Measurements from ENCODE around the gene CTDP1.

The CTDP1 gene

DNA sequence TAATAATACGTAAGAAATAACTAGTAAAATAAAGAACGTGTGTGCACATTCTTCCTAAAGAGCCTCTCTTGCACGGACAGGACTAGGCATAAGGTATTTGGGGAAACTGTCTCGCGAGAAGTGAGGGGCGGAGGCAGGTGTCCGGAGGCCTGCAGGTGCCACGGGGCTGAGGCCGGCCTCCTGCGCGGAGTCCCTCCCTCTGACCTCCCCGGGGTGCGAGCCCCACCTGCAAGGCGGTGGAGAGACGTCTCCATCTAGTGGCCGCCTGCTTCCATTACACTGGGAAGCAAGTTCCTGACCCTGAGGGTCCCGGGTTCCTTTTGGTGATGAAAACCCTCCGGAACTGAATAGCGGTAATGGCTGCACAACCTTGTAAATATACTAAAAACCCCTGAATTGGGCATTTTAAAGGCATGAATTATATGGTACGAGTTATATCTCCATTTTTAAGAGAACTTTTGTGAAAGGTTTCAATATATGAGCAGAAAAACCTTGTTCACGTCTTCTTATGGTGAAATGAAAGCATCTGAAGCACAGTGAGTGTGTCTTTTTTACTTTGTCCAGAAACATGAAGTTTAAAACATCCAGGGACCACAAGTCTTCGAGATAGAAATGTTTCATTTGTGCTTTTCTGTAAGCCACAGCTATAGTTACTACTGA lies 35.5 kb upstream of the CTDP1 start:
- Histone ChIP-seq H3K4me3 (ENCODE audit: low read depth in 1 of 5, low read length in 5 of 5) (no peak overlapping the region), H3K9me3 (ENCODE audit: control insufficient read depth in 5 of 5, low read length in 5 of 5) (no peaks in the 10 kb centered on the region), H3K36me3 (ENCODE audit: control insufficient read depth in 5 of 5, insufficient read depth in 5 of 5, low read length in 5 of 5) (no peaks in the 10 kb centered on the region), H3K4me1 (ENCODE audit: control insufficient read depth in 5 of 5, insufficient read depth in 5 of 5, low read length in 5 of 5) (peaks cover 0 to 24% (median 13%) of the 10 kb centered on the region in 5 donors), H3K27ac (ENCODE audit: low read depth, low read length) (no peak overlapping the region), H3K9ac (ENCODE audit: low read length in 5 of 5) (no peak overlapping the region), H3K27me3 (ENCODE audit: control insufficient read depth in 5 of 5, insufficient read depth in 4 of 5, low read length in 5 of 5) (peaks cover 0 to 13% (median 3%) of the 10 kb centered on the region in 5 donors)

DNA sequence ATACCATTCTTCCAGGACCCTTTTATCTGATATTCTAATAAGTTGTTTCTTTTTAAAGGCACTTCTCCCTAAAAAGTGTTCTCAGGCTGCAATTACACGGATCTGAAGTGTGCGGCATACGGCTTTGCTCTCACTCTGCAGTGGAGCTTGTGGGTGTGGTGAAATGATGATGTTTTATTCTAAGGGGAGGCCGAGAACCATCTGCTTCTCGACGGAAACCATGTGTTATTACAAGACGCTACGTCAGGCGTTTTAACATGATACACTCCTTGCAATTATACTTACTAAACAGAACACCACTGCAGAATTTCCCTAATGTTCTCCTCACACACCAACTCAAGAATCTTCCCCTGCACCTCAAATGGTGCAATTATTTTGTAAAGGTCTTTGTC lies 34.9 kb upstream of the CTDP1 start:
- H3K9ac ChIP-seq (ENCODE audit: low read length in 5 of 5) = no peak overlapping the region
- peaks cover 0 to 13% (median 3%) of the 10 kb centered on the region in 5 donors for H3K27me3 ChIP-seq (ENCODE audit: control insufficient read depth in 5 of 5, insufficient read depth in 4 of 5, low read length in 5 of 5)
- H3K27ac ChIP-seq (ENCODE audit: low read depth, low read length) = no peak overlapping the region
- no peaks in the 10 kb centered on the region for H3K36me3 ChIP-seq (ENCODE audit: control insufficient read depth in 5 of 5, insufficient read depth in 5 of 5, low read length in 5 of 5)
- H3K9me3 ChIP-seq (ENCODE audit: control insufficient read depth in 5 of 5, low read length in 5 of 5) = no peaks in the 10 kb centered on the region
- H3K4me3 ChIP-seq (ENCODE audit: low read depth in 1 of 5, low read length in 5 of 5) = no peak overlapping the region
- H3K4me1 ChIP-seq (ENCODE audit: control insufficient read depth in 5 of 5, insufficient read depth in 5 of 5, low read length in 5 of 5) = peaks cover 0 to 18% (median 8%) of the 10 kb centered on the region in 5 donors

DNA sequence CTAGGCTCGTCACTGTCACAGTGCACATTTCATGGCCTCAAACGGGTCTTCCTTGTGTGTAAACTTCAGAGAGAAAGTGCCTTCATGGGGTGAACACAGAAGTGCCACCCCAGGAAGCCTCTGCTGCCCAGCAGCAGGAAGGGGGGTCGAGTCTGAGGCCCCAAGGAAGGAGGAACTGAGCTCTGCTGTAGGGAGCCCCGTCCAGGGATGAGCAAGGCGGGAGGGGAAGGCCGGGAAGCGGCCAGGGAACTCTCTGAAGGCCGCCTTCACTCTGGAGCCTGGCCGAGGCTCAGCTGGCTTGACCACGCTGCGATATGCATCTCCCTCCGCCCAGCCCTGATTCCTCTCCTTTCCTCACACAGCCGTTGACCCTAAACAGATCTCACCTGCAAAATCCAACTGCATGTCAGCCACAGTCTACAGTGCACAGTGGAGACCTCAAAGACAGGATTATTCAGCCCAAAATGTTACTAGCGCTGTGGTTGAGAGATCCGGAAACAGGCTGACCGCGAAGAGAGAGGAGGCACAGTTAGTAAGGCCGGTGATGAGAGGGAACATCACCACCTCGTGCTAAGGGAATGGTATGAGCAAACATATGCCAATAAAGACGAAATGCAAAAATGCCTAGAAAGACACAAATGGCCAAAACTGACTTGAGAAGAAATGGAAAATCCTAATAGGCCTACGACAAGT lies 34.2 kb upstream of the CTDP1 start:
- Histone ChIP-seq H3K36me3 (ENCODE audit: control insufficient read depth in 5 of 5, insufficient read depth in 5 of 5, low read length in 5 of 5) (no peaks in the 10 kb centered on the region), H3K27ac (ENCODE audit: low read depth, low read length) (no peak overlapping the region), H3K27me3 (ENCODE audit: control insufficient read depth in 5 of 5, insufficient read depth in 4 of 5, low read length in 5 of 5) (peaks cover 0 to 13% (median 4%) of the 10 kb centered on the region in 5 donors), H3K9me3 (ENCODE audit: control insufficient read depth in 5 of 5, low read length in 5 of 5) (no peaks in the 10 kb centered on the region), H3K4me3 (ENCODE audit: low read depth in 1 of 5, low read length in 5 of 5) (no peak overlapping the region), H3K4me1 (ENCODE audit: control insufficient read depth in 5 of 5, insufficient read depth in 5 of 5, low read length in 5 of 5) (peaks cover 0 to 17% (median 6%) of the 10 kb centered on the region in 5 donors), H3K9ac (ENCODE audit: low read length in 5 of 5) (no peak overlapping the region)

DNA sequence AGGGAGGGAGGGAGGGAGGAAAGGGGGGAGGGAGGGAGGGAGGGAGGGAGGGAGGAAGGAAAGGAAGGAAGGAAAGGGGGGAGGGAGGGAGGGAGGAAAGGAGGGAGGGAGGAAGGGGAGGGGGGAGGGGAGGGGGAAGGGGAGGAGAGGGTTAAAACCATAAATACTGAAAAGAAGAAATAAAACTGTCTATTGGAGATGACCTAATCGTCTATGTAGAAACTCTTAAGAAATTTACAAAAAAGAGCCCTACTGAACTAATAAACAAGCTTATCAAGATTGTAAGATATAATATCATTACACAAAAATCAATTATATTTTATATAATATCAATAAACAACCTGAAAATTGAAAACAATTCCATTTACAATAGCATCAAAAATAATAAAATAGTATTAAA lies 32.3 kb upstream of the CTDP1 start:
- no peak overlapping the region for H3K4me3 ChIP-seq (ENCODE audit: low read depth in 1 of 5, low read length in 5 of 5)
- H3K4me1 ChIP-seq (ENCODE audit: control insufficient read depth in 5 of 5, insufficient read depth in 5 of 5, low read length in 5 of 5) = peaks cover 0 to 17% (median 6%) of the 10 kb centered on the region in 5 donors
- no peak overlapping the region for H3K9ac ChIP-seq (ENCODE audit: low read length in 5 of 5)
- peaks cover 0 to 13% (median 4%) of the 10 kb centered on the region in 5 donors for H3K27me3 ChIP-seq (ENCODE audit: control insufficient read depth in 5 of 5, insufficient read depth in 4 of 5, low read length in 5 of 5)
- H3K36me3 ChIP-seq (ENCODE audit: control insufficient read depth in 5 of 5, insufficient read depth in 5 of 5, low read length in 5 of 5) = no peaks in the 10 kb centered on the region
- no peaks in the 10 kb centered on the region for H3K9me3 ChIP-seq (ENCODE audit: control insufficient read depth in 5 of 5, low read length in 5 of 5)
- H3K27ac ChIP-seq (ENCODE audit: low read depth, low read length) = no peak overlapping the region

DNA sequence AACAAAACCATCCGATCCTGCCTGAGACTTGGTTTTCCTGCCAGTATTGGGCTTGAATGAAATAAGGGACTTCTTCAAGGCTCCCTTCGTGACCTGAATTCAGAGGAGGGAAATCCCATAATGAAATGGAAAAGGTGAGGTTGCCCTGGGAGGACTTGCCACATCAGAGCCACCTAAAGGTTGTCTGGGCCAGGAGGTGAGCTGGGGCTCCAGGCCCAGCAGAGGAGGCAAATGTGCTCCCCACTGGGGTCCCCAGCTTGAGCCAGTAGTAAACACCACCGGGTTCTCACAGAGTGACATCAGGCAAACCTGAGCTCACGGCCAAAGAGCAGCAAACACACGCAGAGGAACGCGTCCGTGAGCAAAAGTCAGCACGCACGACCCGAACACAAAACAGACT lies 28.6 kb upstream of the CTDP1 start:
- Histone ChIP-seq H3K27ac (ENCODE audit: low read depth, low read length) (no peak overlapping the region), H3K9ac (ENCODE audit: low read length in 5 of 5) (no peak overlapping the region), H3K4me3 (ENCODE audit: low read depth in 1 of 5, low read length in 5 of 5) (no peak overlapping the region), H3K4me1 (ENCODE audit: control insufficient read depth in 5 of 5, insufficient read depth in 5 of 5, low read length in 5 of 5) (no peaks in the 10 kb centered on the region), H3K36me3 (ENCODE audit: control insufficient read depth in 5 of 5, insufficient read depth in 5 of 5, low read length in 5 of 5) (no peaks in the 10 kb centered on the region), H3K27me3 (ENCODE audit: control insufficient read depth in 5 of 5, insufficient read depth in 4 of 5, low read length in 5 of 5) (peaks cover 0 to 8% (median 0%) of the 10 kb centered on the region in 5 donors), H3K9me3 (ENCODE audit: control insufficient read depth in 5 of 5, low read length in 5 of 5) (peaks cover 0 to 4% (median 3%) of the 10 kb centered on the region in 5 donors)

DNA sequence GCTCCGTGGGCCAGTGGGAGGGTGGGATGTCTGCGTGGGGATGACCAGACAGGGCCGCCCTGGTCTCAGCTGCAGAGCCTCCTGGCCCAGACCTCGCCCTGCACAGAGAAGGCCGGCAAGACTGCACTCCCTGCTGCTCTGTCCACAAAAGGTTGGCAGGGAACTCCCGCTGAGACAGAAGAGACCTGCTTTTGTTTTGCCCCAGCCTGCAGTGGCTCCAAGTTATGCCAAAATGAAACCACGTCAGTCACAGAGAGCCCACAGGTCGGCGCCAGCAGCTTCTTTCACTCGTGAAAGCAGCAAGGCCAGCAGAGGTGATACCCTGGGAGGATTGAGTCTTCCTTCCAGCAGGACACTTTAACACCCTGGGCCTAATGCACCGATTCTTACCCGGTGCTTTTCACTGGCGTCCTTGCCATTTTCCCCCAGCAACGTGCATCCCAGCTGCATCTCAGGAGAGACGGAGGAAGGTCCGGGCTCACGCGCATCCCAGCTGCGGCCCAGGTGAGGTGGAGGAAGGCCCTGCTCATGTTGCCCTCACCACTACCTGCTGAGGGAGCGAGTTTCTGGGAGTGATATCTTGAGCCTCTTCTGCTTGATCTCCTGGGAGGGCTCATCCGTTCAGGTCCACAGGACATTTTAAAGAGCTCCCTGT lies 22.1 kb upstream of the CTDP1 start:
- H3K4me3 ChIP-seq (ENCODE audit: low read depth in 1 of 5, low read length in 5 of 5) = no peak overlapping the region
- peaks cover 0 to 6% (median 0%) of the 10 kb centered on the region in 5 donors for H3K27me3 ChIP-seq (ENCODE audit: control insufficient read depth in 5 of 5, insufficient read depth in 4 of 5, low read length in 5 of 5)
- no peak overlapping the region for H3K27ac ChIP-seq (ENCODE audit: low read depth, low read length)
- no peaks in the 10 kb centered on the region for H3K4me1 ChIP-seq (ENCODE audit: control insufficient read depth in 5 of 5, insufficient read depth in 5 of 5, low read length in 5 of 5)
- H3K9me3 ChIP-seq (ENCODE audit: control insufficient read depth in 5 of 5, low read length in 5 of 5) = peaks cover 0 to 8% (median 4%) of the 10 kb centered on the region in 5 donors
- H3K9ac ChIP-seq (ENCODE audit: low read length in 5 of 5) = no peak overlapping the region
- no peaks in the 10 kb centered on the region for H3K36me3 ChIP-seq (ENCODE audit: control insufficient read depth in 5 of 5, insufficient read depth in 5 of 5, low read length in 5 of 5)

DNA sequence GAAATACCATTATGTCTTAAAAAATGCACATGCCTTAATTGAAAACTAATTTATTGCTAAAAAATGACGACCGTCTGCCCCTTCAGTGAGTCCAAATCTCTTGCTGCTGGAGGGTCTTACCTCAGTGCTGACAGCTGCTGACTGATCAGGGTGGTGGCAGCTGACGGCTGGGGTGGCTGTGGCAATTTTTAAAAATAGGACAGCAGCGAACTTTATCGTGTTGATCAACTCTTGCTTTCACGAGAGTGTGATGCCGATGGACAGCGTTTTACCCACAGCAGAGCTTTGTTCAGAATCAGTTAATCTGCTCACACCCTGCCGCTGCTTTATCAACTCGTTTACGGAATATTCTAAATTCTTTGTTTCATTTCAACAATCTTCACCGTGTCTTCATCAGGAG lies 21.2 kb upstream of the CTDP1 start:
- Histone ChIP-seq H3K27ac (ENCODE audit: low read depth, low read length) (no peak overlapping the region), H3K4me1 (ENCODE audit: control insufficient read depth in 5 of 5, insufficient read depth in 5 of 5, low read length in 5 of 5) (no peaks in the 10 kb centered on the region)

DNA sequence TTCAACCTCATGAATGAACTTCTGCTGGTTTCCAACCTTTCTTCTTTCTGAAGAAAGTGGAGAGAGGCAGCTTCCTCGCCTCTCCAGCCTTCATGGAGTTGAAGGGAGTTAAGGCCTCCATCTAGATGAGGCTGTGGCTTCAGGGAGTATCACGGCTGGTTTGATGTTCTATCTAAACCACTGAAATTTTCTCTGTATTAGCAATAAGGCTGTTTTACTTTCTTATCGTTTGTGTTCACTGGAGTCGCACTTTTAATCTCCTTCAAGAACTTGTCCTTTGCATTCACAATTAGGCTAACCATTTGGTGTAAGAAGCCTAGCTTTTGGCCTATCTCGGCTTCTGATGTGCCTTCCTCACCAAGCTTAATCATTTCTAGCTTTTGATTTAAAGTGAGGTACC lies 19.9 kb upstream of the CTDP1 start:
- H3K27ac ChIP-seq (ENCODE audit: low read depth, low read length) = no peak overlapping the region
- no peak overlapping the region for H3K9ac ChIP-seq (ENCODE audit: low read length in 5 of 5)
- peaks cover 0 to 6% (median 0%) of the 10 kb centered on the region in 5 donors for H3K27me3 ChIP-seq (ENCODE audit: control insufficient read depth in 5 of 5, insufficient read depth in 4 of 5, low read length in 5 of 5)
- no peak overlapping the region for H3K4me3 ChIP-seq (ENCODE audit: low read depth in 1 of 5, low read length in 5 of 5)
- no peaks in the 10 kb centered on the region for H3K36me3 ChIP-seq (ENCODE audit: control insufficient read depth in 5 of 5, insufficient read depth in 5 of 5, low read length in 5 of 5)
- no peaks in the 10 kb centered on the region for H3K4me1 ChIP-seq (ENCODE audit: control insufficient read depth in 5 of 5, insufficient read depth in 5 of 5, low read length in 5 of 5)
- peaks cover 0 to 8% (median 4%) of the 10 kb centered on the region in 5 donors for H3K9me3 ChIP-seq (ENCODE audit: control insufficient read depth in 5 of 5, low read length in 5 of 5)

More for the DNA sequence above, 21.2 kb upstream of the CTDP1 start:
- H3K9me3 ChIP-seq (ENCODE audit: control insufficient read depth in 5 of 5, low read length in 5 of 5) = peaks cover 0 to 8% (median 4%) of the 10 kb centered on the region in 5 donors
- no peak overlapping the region for H3K9ac ChIP-seq (ENCODE audit: low read length in 5 of 5)
- peaks cover 0 to 6% (median 0%) of the 10 kb centered on the region in 5 donors for H3K27me3 ChIP-seq (ENCODE audit: control insufficient read depth in 5 of 5, insufficient read depth in 4 of 5, low read length in 5 of 5)
- no peak overlapping the region for H3K4me3 ChIP-seq (ENCODE audit: low read depth in 1 of 5, low read length in 5 of 5)
- H3K36me3 ChIP-seq (ENCODE audit: control insufficient read depth in 5 of 5, insufficient read depth in 5 of 5, low read length in 5 of 5) = no peaks in the 10 kb centered on the region

DNA sequence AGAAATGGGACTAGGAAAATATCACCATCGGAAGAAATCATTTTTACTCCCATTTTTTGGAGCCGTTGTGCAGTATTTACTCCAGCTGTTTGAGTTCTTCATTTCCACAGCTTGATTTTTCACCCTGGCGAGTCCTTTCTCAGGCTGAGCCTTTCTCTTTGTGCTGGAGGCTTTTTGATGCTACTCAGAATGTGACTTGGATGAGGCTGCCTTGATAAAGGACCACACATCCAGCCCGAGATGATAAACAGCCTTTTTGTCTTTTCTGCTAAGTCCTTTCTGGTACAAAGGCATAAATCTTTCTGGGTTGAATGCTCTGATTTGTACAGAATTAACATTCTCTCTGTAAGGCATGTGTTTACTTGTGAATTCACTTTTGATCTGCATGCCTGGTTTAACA lies 17.6 kb upstream of the CTDP1 start:
- Histone ChIP-seq H3K4me1 (ENCODE audit: control insufficient read depth in 5 of 5, insufficient read depth in 5 of 5, low read length in 5 of 5) (no peaks in the 10 kb centered on the region), H3K4me3 (ENCODE audit: low read depth in 1 of 5, low read length in 5 of 5) (no peak overlapping the region), H3K27ac (ENCODE audit: low read depth, low read length) (no peak overlapping the region), H3K27me3 (ENCODE audit: control insufficient read depth in 5 of 5, insufficient read depth in 4 of 5, low read length in 5 of 5) (peaks cover 0 to 6% (median 0%) of the 10 kb centered on the region in 5 donors), H3K36me3 (ENCODE audit: control insufficient read depth in 5 of 5, insufficient read depth in 5 of 5, low read length in 5 of 5) (no peaks in the 10 kb centered on the region), H3K9ac (ENCODE audit: low read length in 5 of 5) (no peak overlapping the region), H3K9me3 (ENCODE audit: control insufficient read depth in 5 of 5, low read length in 5 of 5) (no peaks in the 10 kb centered on the region)

DNA sequence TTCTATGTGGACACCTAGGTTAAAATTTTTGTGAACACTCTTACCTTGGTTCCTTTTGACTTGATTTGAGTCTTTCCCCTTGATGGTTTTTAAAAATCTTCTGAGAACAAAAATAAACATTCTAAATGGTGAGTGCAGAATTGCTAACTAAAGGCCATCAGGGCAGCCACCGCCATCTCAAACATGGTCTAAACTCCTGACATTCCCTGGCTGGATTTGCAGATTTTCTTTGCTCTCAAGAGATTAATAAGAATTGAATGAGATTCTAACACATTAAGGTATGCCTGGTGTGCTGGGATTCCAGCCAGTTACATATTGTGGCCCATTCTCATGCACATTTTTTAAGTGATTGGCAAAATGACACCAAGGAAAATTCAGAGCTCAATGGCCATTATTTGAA lies 17.2 kb upstream of the CTDP1 start:
- Histone ChIP-seq H3K36me3 (ENCODE audit: control insufficient read depth in 5 of 5, insufficient read depth in 5 of 5, low read length in 5 of 5) (no peaks in the 10 kb centered on the region), H3K9ac (ENCODE audit: low read length in 5 of 5) (no peak overlapping the region), H3K27ac (ENCODE audit: low read depth, low read length) (no peak overlapping the region), H3K4me1 (ENCODE audit: control insufficient read depth in 5 of 5, insufficient read depth in 5 of 5, low read length in 5 of 5) (no peaks in the 10 kb centered on the region), H3K4me3 (ENCODE audit: low read depth in 1 of 5, low read length in 5 of 5) (no peak overlapping the region), H3K27me3 (ENCODE audit: control insufficient read depth in 5 of 5, insufficient read depth in 4 of 5, low read length in 5 of 5) (peaks cover 0 to 6% (median 0%) of the 10 kb centered on the region in 5 donors), H3K9me3 (ENCODE audit: control insufficient read depth in 5 of 5, low read length in 5 of 5) (no peaks in the 10 kb centered on the region)
